ENCODE results near the gene GRIK2.

DNA sequence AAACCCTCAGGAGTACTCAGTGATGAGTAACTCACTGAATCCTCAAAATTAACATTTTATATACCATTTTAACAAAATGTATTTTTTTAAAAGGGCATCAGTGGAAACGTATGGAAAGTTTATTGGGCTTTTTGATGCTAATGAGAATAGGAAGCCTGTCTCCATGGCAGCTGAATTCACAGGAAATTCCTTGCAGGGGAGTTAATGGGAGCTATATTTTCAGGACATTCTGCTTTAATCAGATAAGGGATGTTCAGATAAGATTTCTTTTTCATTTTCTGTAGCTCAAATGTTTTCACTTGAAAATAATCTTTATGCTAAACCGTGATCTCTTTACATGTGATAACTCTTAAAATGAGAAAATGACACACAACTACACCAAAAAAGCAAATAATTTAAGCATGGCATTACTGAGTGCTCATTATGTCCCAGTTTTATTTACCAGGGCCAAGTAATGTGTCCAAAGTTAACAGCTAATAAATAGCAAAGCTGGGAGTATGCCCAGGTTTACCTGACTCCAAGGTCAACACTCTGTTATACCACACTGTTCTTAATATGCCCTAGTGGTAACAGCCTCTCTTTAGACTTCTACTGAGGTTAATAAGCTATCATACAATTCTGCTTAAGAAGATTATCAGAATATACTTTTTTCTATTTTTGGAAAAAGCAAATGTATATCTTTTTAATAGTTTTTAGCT, 348.1 kb downstream of the GRIK2 start:
- TF ChIP-seq, protein P1, sequence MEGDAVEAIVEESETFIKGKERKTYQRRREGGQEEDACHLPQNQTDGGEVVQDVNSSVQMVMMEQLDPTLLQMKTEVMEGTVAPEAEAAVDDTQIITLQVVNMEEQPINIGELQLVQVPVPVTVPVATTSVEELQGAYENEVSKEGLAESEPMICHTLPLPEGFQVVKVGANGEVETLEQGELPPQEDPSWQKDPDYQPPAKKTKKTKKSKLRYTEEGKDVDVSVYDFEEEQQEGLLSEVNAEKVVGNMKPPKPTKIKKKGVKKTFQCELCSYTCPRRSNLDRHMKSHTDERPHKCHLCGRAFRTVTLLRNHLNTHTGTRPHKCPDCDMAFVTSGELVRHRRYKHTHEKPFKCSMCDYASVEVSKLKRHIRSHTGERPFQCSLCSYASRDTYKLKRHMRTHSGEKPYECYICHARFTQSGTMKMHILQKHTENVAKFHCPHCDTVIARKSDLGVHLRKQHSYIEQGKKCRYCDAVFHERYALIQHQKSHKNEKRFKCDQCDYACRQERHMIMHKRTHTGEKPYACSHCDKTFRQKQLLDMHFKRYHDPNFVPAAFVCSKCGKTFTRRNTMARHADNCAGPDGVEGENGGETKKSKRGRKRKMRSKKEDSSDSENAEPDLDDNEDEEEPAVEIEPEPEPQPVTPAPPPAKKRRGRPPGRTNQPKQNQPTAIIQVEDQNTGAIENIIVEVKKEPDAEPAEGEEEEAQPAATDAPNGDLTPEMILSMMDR (IDR thresholded peaks at IDR 0.05; ENCODE audit: insufficient read depth, low read depth, low read length): no peak
- TF ChIP-seq EZH2 (IDR thresholded peaks at IDR 0.05; ENCODE audit: insufficient read depth, low read length): no peak
